Measurements from ENCODE around the gene ADCY9. TPM values are rescaled to one million over a fixed set of nuclear protein-coding genes. Genes with fewer than 3 reads are reported as not detected.
"Not testable (repeated sequence)": the region's sequence is repeated elsewhere in the genome, so short reads cannot be mapped to it uniquely, and the experiment has no call there.

The ADCY9 gene
- total and polyA plus RNA-seq, 7 donors: 1.8 to 28.0 (median 12.5) TPM

DNA sequence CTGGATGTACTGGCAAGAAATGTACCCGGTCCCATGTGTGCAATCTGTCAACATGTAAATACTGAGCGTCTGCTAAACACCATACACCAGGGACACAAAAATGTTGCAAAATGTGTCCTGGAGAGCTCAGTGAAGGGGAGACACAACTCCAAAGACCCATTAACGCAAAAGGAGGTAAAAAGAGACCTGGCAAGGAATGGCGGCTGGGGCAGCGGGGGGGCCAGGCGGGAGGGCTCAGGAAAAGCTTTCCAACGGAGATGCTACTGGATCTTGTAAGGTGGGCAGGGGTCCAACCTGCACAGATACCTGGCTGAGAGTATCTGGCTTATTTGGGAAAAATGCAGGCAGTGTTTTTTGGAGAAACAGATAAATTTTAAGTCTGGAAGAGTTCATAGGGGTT lies 40.7 kb downstream of the ADCY9 start:
- Histone ChIP-seq H3K36me3 (no peaks in the 10 kb centered on the region), H3K9me3 (no peaks in the 10 kb centered on the region), H3K27ac (no peak overlapping the region), H3K27me3 (no peaks in the 10 kb centered on the region), H3K4me1 (no peaks in the 10 kb centered on the region), H3K4me3 (no peak overlapping the region)
- no peak for DNase-seq
- WGBS, 2 donors: 95 to 98% methylated on average over 7 of the region's 7 CpGs
- TF ChIP-seq EP300 (IDR thresholded peaks at IDR 0.05): no peak
- TF ChIP-seq, protein P1, sequence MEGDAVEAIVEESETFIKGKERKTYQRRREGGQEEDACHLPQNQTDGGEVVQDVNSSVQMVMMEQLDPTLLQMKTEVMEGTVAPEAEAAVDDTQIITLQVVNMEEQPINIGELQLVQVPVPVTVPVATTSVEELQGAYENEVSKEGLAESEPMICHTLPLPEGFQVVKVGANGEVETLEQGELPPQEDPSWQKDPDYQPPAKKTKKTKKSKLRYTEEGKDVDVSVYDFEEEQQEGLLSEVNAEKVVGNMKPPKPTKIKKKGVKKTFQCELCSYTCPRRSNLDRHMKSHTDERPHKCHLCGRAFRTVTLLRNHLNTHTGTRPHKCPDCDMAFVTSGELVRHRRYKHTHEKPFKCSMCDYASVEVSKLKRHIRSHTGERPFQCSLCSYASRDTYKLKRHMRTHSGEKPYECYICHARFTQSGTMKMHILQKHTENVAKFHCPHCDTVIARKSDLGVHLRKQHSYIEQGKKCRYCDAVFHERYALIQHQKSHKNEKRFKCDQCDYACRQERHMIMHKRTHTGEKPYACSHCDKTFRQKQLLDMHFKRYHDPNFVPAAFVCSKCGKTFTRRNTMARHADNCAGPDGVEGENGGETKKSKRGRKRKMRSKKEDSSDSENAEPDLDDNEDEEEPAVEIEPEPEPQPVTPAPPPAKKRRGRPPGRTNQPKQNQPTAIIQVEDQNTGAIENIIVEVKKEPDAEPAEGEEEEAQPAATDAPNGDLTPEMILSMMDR (IDR thresholded peaks at IDR 0.05): no peak
- no peak for TF ChIP-seq POLR2A (IDR thresholded peaks at IDR 0.05)
- no peak for TF ChIP-seq POLR2AphosphoS5 (IDR thresholded peaks at IDR 0.05)
- intact Hi-C loops (cut with DNase I): no loop called here

DNA sequence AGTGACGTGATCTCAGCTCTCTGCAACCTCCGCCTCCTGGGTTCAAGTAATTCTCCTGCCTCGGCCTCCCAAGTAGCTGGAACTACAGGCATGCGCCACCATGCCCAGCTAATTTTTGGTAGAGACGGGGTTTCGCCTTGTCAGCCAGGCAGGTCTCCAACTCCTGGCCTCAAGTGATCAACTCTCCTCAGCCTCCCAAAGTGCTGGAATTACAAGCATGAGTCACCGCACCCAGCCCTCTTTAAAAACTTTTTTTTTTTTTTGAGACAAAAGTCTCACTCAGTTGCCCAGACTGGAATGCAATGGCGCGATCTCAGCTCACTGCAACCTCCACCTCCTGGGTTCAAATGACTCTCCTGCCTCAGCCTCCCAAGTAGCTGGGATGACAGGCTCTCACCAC lies 43.1 kb downstream of the ADCY9 start:
- H3K27me3 ChIP-seq; H3K4me3 ChIP-seq; H3K27ac ChIP-seq; intact Hi-C loops (cut with DNase I); H3K36me3 ChIP-seq; H3K4me1 ChIP-seq; H3K9me3 ChIP-seq: not testable (repeated sequence)
- 92 to 97% methylated on average over 9 of the region's 9 CpGs for WGBS, 2 donors
- peak; percentile 36 for DNase-seq

DNA sequence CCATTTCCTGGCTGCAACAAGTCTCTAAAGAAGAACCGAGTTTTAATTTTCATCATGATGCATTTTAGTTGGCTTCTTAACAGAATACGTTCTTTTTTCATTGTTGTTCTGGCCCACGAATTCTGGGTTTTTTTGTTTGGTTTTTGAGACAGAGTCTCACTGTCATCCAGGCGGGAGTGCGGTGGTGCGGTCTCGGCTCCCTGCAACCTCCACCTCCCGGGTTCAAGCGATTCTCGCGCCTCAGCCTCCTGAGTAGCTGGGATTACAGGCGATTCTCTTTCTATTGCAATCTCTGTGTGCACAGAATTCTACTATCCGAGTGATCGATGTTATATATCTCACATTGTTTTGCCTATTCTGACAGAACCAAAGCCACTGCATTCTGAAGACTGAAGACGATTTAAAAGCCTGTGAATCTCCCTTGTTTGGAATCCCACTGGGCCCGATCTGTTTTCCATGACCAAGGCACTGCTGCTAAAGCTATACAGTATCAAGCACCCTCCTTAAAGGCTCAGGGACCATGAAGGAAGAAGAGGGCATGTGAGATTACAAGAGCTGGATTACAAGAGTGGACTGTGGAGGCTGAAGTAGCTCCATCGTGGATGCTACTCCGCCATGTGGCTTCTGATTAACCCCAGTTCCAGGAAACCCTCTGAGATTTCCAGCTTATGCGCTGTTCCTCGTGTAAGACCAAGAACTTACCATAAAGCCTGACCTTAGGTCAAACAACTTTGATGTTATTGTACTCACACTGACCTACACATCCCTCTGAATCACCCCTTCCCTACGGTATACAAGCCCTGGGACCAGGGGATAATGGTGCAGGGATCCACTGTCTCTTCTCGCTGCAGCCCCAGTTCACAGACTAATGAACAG lies 44.3 kb downstream of the ADCY9 start:
- WGBS, 2 donors: 81 to 89% methylated on average over 22 of the region's 22 CpGs
- intact Hi-C loops (cut with DNase I): no loop called here

DNA sequence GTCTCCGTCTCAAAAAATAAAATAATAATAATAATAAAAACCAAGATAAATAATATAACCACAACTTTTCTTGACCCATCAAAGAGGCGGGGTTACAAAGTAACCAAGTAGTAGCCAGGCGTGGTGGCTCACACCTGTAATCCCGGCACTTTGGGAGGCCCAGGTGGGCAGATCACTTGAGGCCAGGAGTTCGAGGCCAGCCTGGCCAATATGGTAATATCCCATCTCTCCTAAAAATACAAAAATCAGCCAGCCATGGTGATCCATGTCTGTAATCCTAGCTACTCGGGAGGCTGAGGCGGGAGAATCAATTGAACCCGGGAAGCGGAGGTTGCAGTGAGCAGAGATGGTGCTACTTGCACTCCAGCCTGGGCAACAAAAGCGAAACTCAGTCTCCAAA lies 45.3 kb downstream of the ADCY9 start:
- peak; percentile 9 for DNase-seq
- WGBS, 2 donors: 95 to 96% methylated on average over 10 of the region's 10 CpGs
- intact Hi-C loops (cut with DNase I): no loop called here

More for the DNA sequence above, 44.3 kb downstream of the ADCY9 start:
- Histone ChIP-seq H3K4me3 (no peak overlapping the region), H3K36me3 (no peaks in the 10 kb centered on the region), H3K27ac (no peak overlapping the region), H3K27me3 (no peaks in the 10 kb centered on the region), H3K4me1 (no peaks in the 10 kb centered on the region), H3K9me3 (no peaks in the 10 kb centered on the region)
- TF ChIP-seq EP300 (IDR thresholded peaks at IDR 0.05) (no peak), POLR2A (IDR thresholded peaks at IDR 0.05) (no peak), POLR2AphosphoS5 (IDR thresholded peaks at IDR 0.05) (no peak)
- TF ChIP-seq, protein P1 (IDR thresholded peaks at IDR 0.05): no peak
- DNase-seq: peak; percentile 9

More for the DNA sequence above, 45.3 kb downstream of the ADCY9 start:
- no peak overlapping the region for H3K27ac ChIP-seq
- H3K4me1 ChIP-seq: no peaks in the 10 kb centered on the region
- no peaks in the 10 kb centered on the region for H3K9me3 ChIP-seq
- TF ChIP-seq, protein P1 (IDR thresholded peaks at IDR 0.05): no peak
- TF ChIP-seq POLR2AphosphoS5 (IDR thresholded peaks at IDR 0.05) (no peak), EP300 (IDR thresholded peaks at IDR 0.05) (no peak), POLR2A (IDR thresholded peaks at IDR 0.05) (no peak)
- no peaks in the 10 kb centered on the region for H3K27me3 ChIP-seq
- H3K4me3 ChIP-seq: no peak overlapping the region
- H3K36me3 ChIP-seq: no peaks in the 10 kb centered on the region
